Esophagus muscularis mucosa (tissue), 3 donors: ENCODE results near the gene YPEL1.

Experiments used
- POLR2AphosphoS5 ChIP-seq, 2 donors: sonication (generic); formaldehyde crosslinking; IDR thresholded peaks; one replicate each; pipeline ENCODE4 v1.6.1; 2017; ENCODE audit warnings: antibody characterized with exemption in 2 of 2
- TF ChIP-seq, protein P1 (sequence below), 3 experiments: fragments of 200-600 bp in 2 of 3; fragments of 450-650 bp in 1 of 3; sonication (generic) in 2 of 3; IDR thresholded peaks; one replicate each; pipeline ENCODE4 v1.5.1; 2017 to 2019; ENCODE audit warnings: antibody characterized with exemption in 3 of 3, mild to moderate bottlenecking in 2 of 3, moderate library complexity in 1 of 3

DNA sequence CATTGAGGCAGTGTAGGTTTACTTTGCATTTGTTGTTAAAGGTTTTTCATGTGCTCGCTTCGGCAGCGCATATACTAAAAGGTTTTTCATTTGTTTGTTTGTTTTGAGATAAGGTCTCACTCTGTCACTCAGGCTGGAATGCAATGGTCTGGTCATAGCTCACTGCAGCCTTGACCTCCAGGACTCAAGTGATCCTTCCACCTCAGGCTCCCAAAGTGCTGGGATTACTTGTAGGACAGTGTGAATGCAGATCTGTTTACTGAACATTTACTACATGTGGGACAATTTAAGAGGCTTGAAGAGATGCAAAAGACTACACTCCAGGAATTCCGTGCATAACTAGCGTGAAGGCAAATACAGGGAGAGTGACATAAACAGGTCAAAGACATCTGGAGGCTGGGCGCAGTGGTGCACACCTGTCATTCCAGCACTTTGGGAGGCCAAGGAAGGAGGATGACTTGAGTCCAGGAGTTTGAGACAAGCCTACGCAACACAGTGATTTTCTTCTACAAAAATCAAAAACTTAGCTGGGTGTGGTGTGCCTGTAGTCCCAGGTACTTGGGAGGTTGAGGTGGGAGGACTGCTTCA, 34.1 kb downstream of the YPEL1 start:
- TF ChIP-seq, protein P1, sequence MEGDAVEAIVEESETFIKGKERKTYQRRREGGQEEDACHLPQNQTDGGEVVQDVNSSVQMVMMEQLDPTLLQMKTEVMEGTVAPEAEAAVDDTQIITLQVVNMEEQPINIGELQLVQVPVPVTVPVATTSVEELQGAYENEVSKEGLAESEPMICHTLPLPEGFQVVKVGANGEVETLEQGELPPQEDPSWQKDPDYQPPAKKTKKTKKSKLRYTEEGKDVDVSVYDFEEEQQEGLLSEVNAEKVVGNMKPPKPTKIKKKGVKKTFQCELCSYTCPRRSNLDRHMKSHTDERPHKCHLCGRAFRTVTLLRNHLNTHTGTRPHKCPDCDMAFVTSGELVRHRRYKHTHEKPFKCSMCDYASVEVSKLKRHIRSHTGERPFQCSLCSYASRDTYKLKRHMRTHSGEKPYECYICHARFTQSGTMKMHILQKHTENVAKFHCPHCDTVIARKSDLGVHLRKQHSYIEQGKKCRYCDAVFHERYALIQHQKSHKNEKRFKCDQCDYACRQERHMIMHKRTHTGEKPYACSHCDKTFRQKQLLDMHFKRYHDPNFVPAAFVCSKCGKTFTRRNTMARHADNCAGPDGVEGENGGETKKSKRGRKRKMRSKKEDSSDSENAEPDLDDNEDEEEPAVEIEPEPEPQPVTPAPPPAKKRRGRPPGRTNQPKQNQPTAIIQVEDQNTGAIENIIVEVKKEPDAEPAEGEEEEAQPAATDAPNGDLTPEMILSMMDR (IDR thresholded peaks at IDR 0.05): no peak
- TF ChIP-seq POLR2AphosphoS5 (IDR thresholded peaks at IDR 0.05): no peak
